HCT116 (cell line): Measurements from ENCODE around the gene UVRAG.

Experiments
- ATF3 ChIP-seq: IDR thresholded peaks from 2 replicates; pipeline ENCODE4 v1.6.1; 2012
- CTCF ChIP-seq, 3 experiments: fragments of 200-600 bp in 1 of 3; sonication (generic) in 1 of 3; IDR thresholded peaks in 2 of 3; conservative IDR thresholded peaks in 1 of 3; 2 replicates each; pipeline ENCODE4 v1.5.1; 2012 to 2017; ENCODE audit warnings: low read depth in 2 of 3, low read length in 2 of 3, antibody characterized with exemption in 1 of 3, borderline replicate concordance in 1 of 3, control low read depth in 1 of 3, mild to moderate bottlenecking in 1 of 3, mixed read lengths in 1 of 3, mixed run types in 1 of 3, moderate library complexity in 1 of 3; ENCODE audit not compliant: insufficient read depth in 1 of 3
- MAX ChIP-seq: IDR thresholded peaks from 2 replicates; pipeline ENCODE4 v1.6.1; 2012
- POLR2AphosphoS5 ChIP-seq: IDR thresholded peaks from 2 replicates; pipeline ENCODE4 v1.6.1; 2011; ENCODE audit warnings: mild to moderate bottlenecking, low read depth, low read length, moderate library complexity
- SIN3A ChIP-seq: IDR thresholded peaks from 2 replicates; pipeline ENCODE4 v1.6.1; 2012; ENCODE audit warnings: low read depth
- TCF7L2 ChIP-seq: IDR thresholded peaks from 2 replicates; pipeline ENCODE4 v1.7.0; 2011; ENCODE audit warnings: borderline replicate concordance, inconsistent platforms; ENCODE audit not compliant: insufficient read depth, insufficient read length; ENCODE audit errors: extremely low read depth
- YY1 ChIP-seq: IDR thresholded peaks from 2 replicates; pipeline ENCODE4 v1.6.1; 2011; ENCODE audit warnings: low read length, low read depth, moderate library complexity, mild to moderate bottlenecking; ENCODE audit not compliant: insufficient replicate concordance; ENCODE audit errors: extremely low read depth

GRCh38 chr11:76067099-76067498 is 252.1 kb downstream of the UVRAG start:
- no peak for TF ChIP-seq CTCF (IDR thresholded peaks at IDR 0.05 in 2 of 3, conservative IDR thresholded peaks at IDR 0.05 in 1 of 3; ENCODE audit: borderline replicate concordance in 1 of 3, insufficient read depth in 1 of 3, low read depth in 2 of 3, low read length in 2 of 3)
- TF ChIP-seq ATF3, result no peak
- TF ChIP-seq SIN3A, result no peak
- no peak for TF ChIP-seq TCF7L2
- TF ChIP-seq YY1, result no peak
- TF ChIP-seq POLR2AphosphoS5, result no peak
- TF ChIP-seq MAX, result no peak
